Upper lobe of left lung (tissue), 6 donors: Measurements from ENCODE around the gene ARHGDIG. TPM values are rescaled to one million over a fixed set of nuclear protein-coding genes. Genes with fewer than 3 reads are reported as not detected.

Source experiments
- ATAC-seq, 2 donors: fragments of 200-7000 bp; cut with Tn5 transposase; one replicate each; pipeline ENCODE4 v1.9.1; 2022; ENCODE audit warnings: mild to moderate bottlenecking in 2 of 2, moderate library complexity in 2 of 2; ENCODE audit not compliant: low FRiP score in 2 of 2
- DNase-seq, 2 donors: peaks; one replicate each; pipeline ENCODE4 v3.0.0-alpha.2; 2019 to 2020
- H3K27ac ChIP-seq, 4 donors: fragments of 200-600 bp; sonication (generic); one replicate each; pipeline ENCODE4 v1.5.1; 2016 to 2019
- H3K27me3 ChIP-seq, 4 donors: fragments of 200-600 bp; sonication (generic); one replicate each; pipeline ENCODE4 v1.5.1; 2017 to 2019
- H3K36me3 ChIP-seq, 4 donors: fragments of 200-600 bp; sonication (generic); one replicate each; pipeline ENCODE4 v1.5.1; 2016 to 2019
- H3K4me1 ChIP-seq, 4 donors: fragments of 200-600 bp; sonication (generic); one replicate each; pipeline ENCODE4 v1.5.1; 2018 to 2019
- H3K4me3 ChIP-seq, 4 donors: fragments of 200-600 bp; sonication (generic); one replicate each; pipeline ENCODE4 v1.5.1; 2017 to 2019; ENCODE audit warnings: mild to moderate bottlenecking in 2 of 4, moderate library complexity in 1 of 4
- H3K9me3 ChIP-seq, 4 donors: fragments of 200-600 bp; sonication (generic); one replicate each; pipeline ENCODE4 v1.5.1; 2018 to 2019
- EP300 ChIP-seq, 4 donors: sonication (generic); formaldehyde crosslinking; IDR thresholded peaks; one replicate each; pipeline ENCODE4 v1.5.1; 2017; ENCODE audit warnings: antibody characterized with exemption in 4 of 4, control low read depth in 2 of 4
- POLR2A ChIP-seq, 4 donors: fragments of 450-650 bp; IDR thresholded peaks; one replicate each; pipeline ENCODE4 v1.5.1; 2016 to 2017; ENCODE audit warnings: antibody characterized with exemption in 4 of 4, mild to moderate bottlenecking in 2 of 4
- POLR2AphosphoS5 ChIP-seq, 2 donors: sonication (generic); formaldehyde crosslinking; IDR thresholded peaks; one replicate each; pipeline ENCODE4 v1.5.1; 2017; ENCODE audit warnings: antibody characterized with exemption in 2 of 2
- WGBS, 2 donors: methylation state at CpG; one replicate each; pipeline ENCODE4 v1.1.5; 2017 to 2018; 5-methylcytosine and 5-hydroxymethylcytosine counted together
- total RNA-seq, 6 donors: library from RNA; depleted of rRNA in 4 of 6; stranded (reverse); fragments of >200 nt in 4 of 6; gene quantifications; one replicate each; pipeline versions ENCODE4 v1.1.0 to v1.2.1, GENCODE V29; 2016 to 2021
- TF ChIP-seq, protein P1 (sequence below), 6 experiments: fragments of 450-650 bp in 4 of 6; fragments of 200-600 bp in 2 of 6; sonication (generic) in 2 of 6; IDR thresholded peaks; one replicate each; pipeline ENCODE4 v1.5.1; 2016 to 2019; ENCODE audit warnings: antibody characterized with exemption in 6 of 6
- donor health status: DM: no; HTN: no; CAD: no; lungs with moderate emphysema.
- donor health status: DM: no; HTN: yes; CAD: no; lungs with severe emphysema.

Gene ARHGDIG
- total RNA-seq, 6 donors from 2014 or later: 0.91 TPM; not detected in 5

DNA sequence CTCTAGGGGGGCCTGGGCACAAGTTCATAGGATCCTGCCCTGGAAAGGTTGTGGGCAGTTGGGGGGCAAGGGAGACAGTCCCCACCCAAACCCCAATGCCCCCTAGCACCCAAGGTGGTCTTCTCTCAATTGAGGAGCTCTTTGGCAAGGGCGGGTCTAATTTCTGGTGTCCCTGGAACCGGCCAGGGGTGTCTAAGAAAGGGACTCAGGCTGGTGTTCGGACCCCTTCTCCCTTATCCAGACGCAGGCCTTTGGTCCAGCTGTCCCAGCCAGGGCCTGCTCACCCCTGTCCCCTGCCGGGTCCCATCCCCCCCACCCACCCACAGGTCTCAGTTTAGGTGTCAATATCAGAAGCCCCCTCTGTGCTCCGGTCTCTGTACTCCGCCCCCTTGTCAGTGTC is 860 bp upstream of the ARHGDIG start:
- WGBS, 2 donors: 62 to 76% methylated on average over 5 to 7 of the region's 7 CpGs

DNA sequence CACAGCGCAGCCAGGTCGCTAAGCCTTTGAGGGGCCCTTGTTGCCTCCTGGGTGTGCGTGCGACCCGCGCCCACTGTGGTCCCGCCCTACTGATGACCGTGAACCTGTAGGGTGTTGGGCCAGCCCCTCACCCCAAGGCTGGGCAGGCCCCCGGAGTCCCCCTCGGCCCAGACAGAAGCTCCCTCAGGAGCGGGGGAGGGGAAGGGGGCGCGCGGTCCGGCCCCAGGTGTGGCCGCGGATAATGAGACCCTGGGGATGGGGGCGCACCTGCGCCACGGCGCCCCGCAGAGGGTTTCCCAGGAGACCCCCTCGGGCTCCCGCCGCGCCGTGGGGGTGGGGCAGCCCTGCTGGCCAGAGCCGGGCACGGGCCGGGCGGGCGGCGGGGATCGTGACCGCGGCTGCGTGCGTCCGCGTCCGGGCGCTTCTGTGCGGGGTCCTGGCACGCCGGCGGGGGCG is 358 bp upstream of the ARHGDIG start:
- DNase-seq: peak in 1 of 2 donors; percentile 83
- TF ChIP-seq EP300 (IDR thresholded peaks at IDR 0.05) (no peak), POLR2A (IDR thresholded peaks at IDR 0.05) (no peak)
- TF ChIP-seq, protein P1, sequence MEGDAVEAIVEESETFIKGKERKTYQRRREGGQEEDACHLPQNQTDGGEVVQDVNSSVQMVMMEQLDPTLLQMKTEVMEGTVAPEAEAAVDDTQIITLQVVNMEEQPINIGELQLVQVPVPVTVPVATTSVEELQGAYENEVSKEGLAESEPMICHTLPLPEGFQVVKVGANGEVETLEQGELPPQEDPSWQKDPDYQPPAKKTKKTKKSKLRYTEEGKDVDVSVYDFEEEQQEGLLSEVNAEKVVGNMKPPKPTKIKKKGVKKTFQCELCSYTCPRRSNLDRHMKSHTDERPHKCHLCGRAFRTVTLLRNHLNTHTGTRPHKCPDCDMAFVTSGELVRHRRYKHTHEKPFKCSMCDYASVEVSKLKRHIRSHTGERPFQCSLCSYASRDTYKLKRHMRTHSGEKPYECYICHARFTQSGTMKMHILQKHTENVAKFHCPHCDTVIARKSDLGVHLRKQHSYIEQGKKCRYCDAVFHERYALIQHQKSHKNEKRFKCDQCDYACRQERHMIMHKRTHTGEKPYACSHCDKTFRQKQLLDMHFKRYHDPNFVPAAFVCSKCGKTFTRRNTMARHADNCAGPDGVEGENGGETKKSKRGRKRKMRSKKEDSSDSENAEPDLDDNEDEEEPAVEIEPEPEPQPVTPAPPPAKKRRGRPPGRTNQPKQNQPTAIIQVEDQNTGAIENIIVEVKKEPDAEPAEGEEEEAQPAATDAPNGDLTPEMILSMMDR (IDR thresholded peaks at IDR 0.05): no peak
- no peak for ATAC-seq
- H3K9me3 ChIP-seq: no peaks in the 10 kb centered on the region
- H3K27ac ChIP-seq: no peak overlapping the region
- H3K36me3 ChIP-seq: no peaks in the 10 kb centered on the region
- peaks cover 2 to 39% (median 22%) of the 10 kb centered on the region in 4 donors for H3K27me3 ChIP-seq
- peaks cover 15 to 39% (median 17%) of the 10 kb centered on the region in 4 donors for H3K4me1 ChIP-seq
- 44% methylated on average over 11 of the region's 47 CpGs; no CpG with 5 or more reads in 1 of the 2 donors for WGBS, 2 donors
- peak overlapping the region in 3 of 4 donors; percentile 17 to 27 (median 18) for H3K4me3 ChIP-seq

More for the DNA sequence above, 860 bp upstream of the ARHGDIG start:
- Histone ChIP-seq H3K27ac (no peak overlapping the region), H3K4me1 (peaks cover 19 to 44% (median 22%) of the 10 kb centered on the region in 4 donors), H3K36me3 (no peaks in the 10 kb centered on the region), H3K9me3 (no peaks in the 10 kb centered on the region), H3K27me3 (peaks cover 2 to 44% (median 24%) of the 10 kb centered on the region in 4 donors), H3K4me3 (no peak overlapping the region)
- DNase-seq: no peak
- TF ChIP-seq EP300 (IDR thresholded peaks at IDR 0.05) (no peak), POLR2A (IDR thresholded peaks at IDR 0.05) (no peak), POLR2AphosphoS5 (IDR thresholded peaks at IDR 0.05) (no peak)
- TF ChIP-seq, protein P1 (IDR thresholded peaks at IDR 0.05): no peak
- no peak for ATAC-seq

DNA sequence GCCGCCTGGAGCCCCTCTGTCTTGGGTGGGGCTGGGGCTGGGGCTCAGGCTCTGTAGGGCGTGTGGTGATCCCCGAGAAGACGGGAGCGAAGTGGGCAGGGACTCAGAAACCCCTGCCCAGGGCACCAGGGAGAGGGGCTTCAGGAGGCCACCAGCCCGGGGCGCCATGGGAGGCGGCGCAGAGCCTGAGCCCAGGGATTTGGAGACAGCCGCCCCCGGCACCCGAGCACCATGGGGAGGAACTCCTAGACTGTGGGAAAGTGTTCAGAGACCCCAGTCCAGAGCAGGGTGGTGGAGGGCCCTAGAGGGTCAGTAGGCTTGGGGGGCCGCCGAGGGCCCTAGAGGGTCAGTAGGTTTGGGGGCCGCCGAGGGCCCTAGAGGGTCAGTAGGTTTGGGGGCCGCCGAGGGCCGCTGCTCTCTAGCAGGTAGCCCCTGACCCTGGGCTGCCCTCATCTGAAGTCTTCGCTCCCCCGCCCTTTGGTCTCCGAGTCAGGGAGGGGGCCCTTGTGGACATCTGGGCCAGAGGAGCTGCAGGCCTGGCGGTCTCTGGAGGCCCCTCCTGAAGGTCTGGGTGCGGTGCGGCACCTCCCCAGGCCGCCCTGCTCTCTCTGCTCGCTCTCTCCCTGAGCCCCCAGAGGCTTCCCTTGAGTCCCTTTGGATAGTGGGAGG is 734 bp downstream of the ARHGDIG start:
- peak in 1 of 2 donors; percentile 75 for DNase-seq
- H3K4me1 ChIP-seq: peaks cover 8 to 28% (median 10%) of the 10 kb centered on the region in 4 donors
- H3K27ac ChIP-seq: no peak overlapping the region

DNA sequence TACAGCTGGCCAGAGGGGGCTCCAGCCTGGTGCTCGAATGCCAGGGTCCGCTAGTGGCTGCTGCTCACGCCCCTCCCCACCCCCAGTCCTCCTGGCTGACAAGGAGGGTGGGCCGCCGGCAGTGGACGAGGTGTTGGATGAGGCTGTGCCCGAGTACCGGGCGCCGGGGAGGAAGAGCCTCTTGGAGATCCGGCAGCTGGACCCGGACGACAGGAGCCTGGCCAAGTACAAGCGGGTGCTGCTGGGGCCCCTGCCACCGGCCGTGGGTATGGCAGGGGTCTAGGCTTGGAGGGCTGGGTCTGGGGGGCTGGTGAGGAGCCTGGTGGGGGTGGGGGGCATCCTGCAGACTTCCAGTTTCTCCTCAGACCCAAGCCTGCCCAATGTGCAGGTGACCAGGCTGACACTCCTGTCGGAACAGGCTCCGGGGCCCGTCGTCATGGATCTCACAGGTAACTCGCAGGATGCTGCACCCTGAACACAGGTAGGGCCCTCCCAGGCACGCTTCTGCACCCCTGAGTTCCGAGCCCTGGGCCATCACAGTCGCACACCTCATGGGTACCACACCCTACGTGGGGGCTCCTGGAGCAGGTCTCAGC is 1.4 kb downstream of the ARHGDIG start:
- no peak overlapping the region for H3K4me3 ChIP-seq
- H3K36me3 ChIP-seq: peaks cover 0 to 4% (median 0%) of the 10 kb centered on the region in 4 donors
- peak in 1 of 2 donors; percentile 4 for ATAC-seq
- no peak overlapping the region for H3K27ac ChIP-seq
- WGBS, 2 donors: 30 to 39% methylated on average over 2 to 25 of the region's 25 CpGs
- TF ChIP-seq POLR2A (IDR thresholded peaks at IDR 0.05) (no peak), EP300 (IDR thresholded peaks at IDR 0.05) (no peak), POLR2AphosphoS5 (IDR thresholded peaks at IDR 0.05) (no peak)
- TF ChIP-seq, protein P1 (IDR thresholded peaks at IDR 0.05): no peak
- H3K4me1 ChIP-seq: peaks cover 6 to 24% (median 7%) of the 10 kb centered on the region in 4 donors
- no peaks in the 10 kb centered on the region for H3K9me3 ChIP-seq
- peaks cover 2 to 29% (median 18%) of the 10 kb centered on the region in 4 donors for H3K27me3 ChIP-seq
- peak in 1 of 2 donors; percentile 69 for DNase-seq

More for the DNA sequence above, 734 bp downstream of the ARHGDIG start:
- H3K4me3 ChIP-seq: peak overlapping the region in 3 of 4 donors; percentile 23 to 33 (median 32)
- no peaks in the 10 kb centered on the region for H3K9me3 ChIP-seq
- no peaks in the 10 kb centered on the region for H3K36me3 ChIP-seq
- TF ChIP-seq POLR2A (IDR thresholded peaks at IDR 0.05): no peak
- TF ChIP-seq, protein P1 (IDR thresholded peaks at IDR 0.05): no peak
- no peak for TF ChIP-seq POLR2AphosphoS5 (IDR thresholded peaks at IDR 0.05)
- ATAC-seq: no peak
- H3K27me3 ChIP-seq: peaks cover 2 to 29% (median 19%) of the 10 kb centered on the region in 4 donors
- 30 to 64% methylated on average over 4 to 10 of the region's 27 CpGs for WGBS, 2 donors
